Mucosa of stomach (tissue), 1 donor: Measurements from ENCODE around the gene PRODH.
"Not testable (repeated sequence)": the region's sequence is repeated elsewhere in the genome, so short reads cannot be mapped to it uniquely, and the experiment has no call there.

Experiments
- H3K27me3 ChIP-seq: one replicate; pipeline ENCODE4 v1.7.0; 2013; ENCODE audit warnings: mild to moderate bottlenecking, low read length; ENCODE audit not compliant: control insufficient read depth, insufficient read depth
- H3K36me3 ChIP-seq: one replicate; pipeline ENCODE4 v1.7.0; 2013; ENCODE audit warnings: low read length; ENCODE audit not compliant: control insufficient read depth, insufficient read depth
- H3K4me1 ChIP-seq: one replicate; pipeline ENCODE4 v1.7.0; 2013; ENCODE audit warnings: mild to moderate bottlenecking, low read length; ENCODE audit not compliant: control insufficient read depth, insufficient read depth
- H3K4me3 ChIP-seq: one replicate; pipeline ENCODE4 v1.7.0; 2013; ENCODE audit warnings: low read length
- H3K9ac ChIP-seq: one replicate; pipeline ENCODE4 v1.7.0; 2013; ENCODE audit warnings: mild to moderate bottlenecking, low read length, moderate library complexity
- H3K9me3 ChIP-seq: one replicate; pipeline ENCODE4 v1.7.0; 2013; ENCODE audit warnings: mild to moderate bottlenecking, low read length, moderate library complexity; ENCODE audit not compliant: control insufficient read depth
- donor health status: Pancreatic carcinoma.

PRODH gene

GRCh38 chr22:18956121-18956895, 20.2 kb upstream of the PRODH start:
- H3K27me3 ChIP-seq: not testable (repeated sequence)

GRCh38 chr22:18955696-18956095, 19.6 kb upstream of the PRODH start:
- no peaks in the 10 kb centered on the region for H3K9me3 ChIP-seq
- no peaks in the 10 kb centered on the region for H3K36me3 ChIP-seq
- no peak overlapping the region for H3K9ac ChIP-seq
- no peaks in the 10 kb centered on the region for H3K4me1 ChIP-seq
- no peaks in the 10 kb centered on the region for H3K27me3 ChIP-seq
- no peak overlapping the region for H3K4me3 ChIP-seq

More at GRCh38 chr22:18956121-18956895, 20.2 kb upstream of the PRODH start:
- H3K9ac ChIP-seq, H3K4me3 ChIP-seq, H3K4me1 ChIP-seq, H3K9me3 ChIP-seq, H3K36me3 ChIP-seq: not testable (repeated sequence)

- no peaks in the 10 kb centered on the region for H3K36me3 ChIP-seq
- H3K27me3 ChIP-seq: no peaks in the 10 kb centered on the region
- no peak overlapping the region for H3K4me3 ChIP-seq
- no peaks in the 10 kb centered on the region for H3K9me3 ChIP-seq
- H3K4me1 ChIP-seq: no peaks in the 10 kb centered on the region
- H3K9ac ChIP-seq: no peak overlapping the region
Measured at GRCh38 chr22:18954990-18955571, 19.0 kb upstream of the PRODH start.

DNA sequence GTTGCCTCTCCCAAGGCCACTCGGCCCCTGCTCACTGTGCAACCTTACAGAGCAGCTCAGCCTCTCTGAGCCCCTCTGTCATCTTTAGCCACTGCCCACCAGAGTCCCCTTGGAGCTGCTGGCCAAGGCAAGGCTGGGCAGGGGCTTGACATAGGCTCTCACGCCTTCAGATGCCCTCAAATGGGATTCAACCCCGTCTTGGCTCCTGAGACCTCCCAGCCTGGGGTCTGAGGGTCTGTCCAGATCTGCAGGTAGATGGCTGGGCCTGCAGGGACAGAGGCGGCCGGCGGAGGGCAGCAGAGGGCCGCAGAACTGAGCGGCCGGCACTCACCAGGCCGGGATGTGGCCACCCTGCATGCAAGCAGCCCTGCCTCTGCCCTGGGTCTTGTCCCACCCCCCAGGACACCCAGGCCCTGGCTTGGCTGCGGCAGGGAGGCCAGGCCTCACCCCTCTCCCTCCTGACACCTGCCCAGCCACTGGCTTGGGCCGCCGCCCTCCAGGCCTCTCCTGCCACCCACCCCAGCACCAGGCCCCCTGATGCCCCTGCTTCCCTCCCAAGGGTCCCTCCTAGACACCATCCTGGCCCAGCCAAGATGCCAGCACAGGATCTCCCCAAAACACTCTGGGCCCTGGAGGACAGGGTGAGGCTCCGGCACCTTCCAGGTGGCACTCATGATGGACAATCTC, 18.4 kb upstream of the PRODH start:
- H3K4me1 ChIP-seq, H3K9ac ChIP-seq, H3K4me3 ChIP-seq, H3K27me3 ChIP-seq, H3K36me3 ChIP-seq, H3K9me3 ChIP-seq: not testable (repeated sequence)

- not testable (repeated sequence) for H3K27me3 ChIP-seq, H3K9ac ChIP-seq, H3K9me3 ChIP-seq, H3K36me3 ChIP-seq, H3K4me1 ChIP-seq, H3K4me3 ChIP-seq
Measured at GRCh38 chr22:18953128-18953527, 17.0 kb upstream of the PRODH start.

DNA sequence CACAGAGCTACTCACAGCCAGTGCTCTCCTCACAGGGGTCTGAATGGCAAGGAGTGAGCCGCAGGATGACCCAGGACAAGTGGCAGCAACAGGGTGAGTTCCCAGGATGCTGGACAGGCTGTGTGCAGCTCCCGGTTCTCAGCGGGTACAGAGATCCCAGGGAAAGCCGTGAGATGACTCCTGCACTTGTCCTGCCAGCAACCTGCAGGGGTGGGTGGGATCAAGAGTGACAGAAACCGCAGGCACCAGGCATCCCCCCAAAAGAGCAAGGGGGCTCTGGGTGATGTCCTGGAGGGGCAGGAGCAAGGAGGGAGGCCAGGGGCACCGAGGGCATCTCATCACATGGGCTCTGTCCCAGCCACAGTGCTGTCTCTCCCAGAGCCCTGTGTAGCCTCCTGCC, 15.9 kb upstream of the PRODH start:
- Histone ChIP-seq H3K36me3 (no peaks in the 10 kb centered on the region), H3K4me1 (no peaks in the 10 kb centered on the region), H3K4me3 (no peak overlapping the region), H3K9me3 (no peaks in the 10 kb centered on the region), H3K9ac (no peak overlapping the region), H3K27me3 (no peaks in the 10 kb centered on the region)

DNA sequence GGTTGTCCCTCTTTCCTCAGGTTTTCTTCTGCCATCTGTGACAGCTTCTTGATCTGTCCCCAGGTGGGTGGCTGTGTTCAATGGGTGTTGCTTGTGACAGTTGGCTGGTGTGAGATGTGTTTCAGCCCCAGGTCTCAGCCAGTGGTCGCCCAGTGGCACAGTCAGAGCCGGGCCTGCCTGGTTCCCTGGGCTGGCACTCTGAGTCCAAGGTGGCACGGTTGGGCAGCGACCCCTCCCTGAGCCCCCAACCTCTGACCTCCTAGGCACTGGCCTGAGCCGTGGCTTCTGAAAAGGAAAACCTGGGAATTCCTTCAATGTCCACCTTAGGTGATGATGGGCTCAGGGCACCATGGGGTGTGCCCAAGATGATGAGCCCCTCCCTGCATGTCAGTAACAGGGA, 14.0 kb upstream of the PRODH start:
- no peaks in the 10 kb centered on the region for H3K4me1 ChIP-seq
- H3K9me3 ChIP-seq: no peaks in the 10 kb centered on the region
- no peak overlapping the region for H3K9ac ChIP-seq
- no peaks in the 10 kb centered on the region for H3K36me3 ChIP-seq
- H3K4me3 ChIP-seq: no peak overlapping the region
- H3K27me3 ChIP-seq: no peaks in the 10 kb centered on the region

- Histone ChIP-seq H3K9me3 (no peaks in the 10 kb centered on the region), H3K4me3 (no peak overlapping the region), H3K9ac (no peak overlapping the region), H3K36me3 (no peaks in the 10 kb centered on the region), H3K4me1 (no peaks in the 10 kb centered on the region), H3K27me3 (no peaks in the 10 kb centered on the region)
Measured at GRCh38 chr22:18947905-18948304, 11.8 kb upstream of the PRODH start.

GRCh38 chr22:18947105-18947504, 11.0 kb upstream of the PRODH start:
- H3K4me3 ChIP-seq, H3K4me1 ChIP-seq, H3K9me3 ChIP-seq, H3K27me3 ChIP-seq, H3K36me3 ChIP-seq, H3K9ac ChIP-seq: not testable (repeated sequence)

GRCh38 chr22:18938691-18939090, 2.6 kb upstream of the PRODH start:
- not testable (repeated sequence) for H3K4me1 ChIP-seq, H3K27me3 ChIP-seq, H3K9ac ChIP-seq, H3K9me3 ChIP-seq, H3K36me3 ChIP-seq, H3K4me3 ChIP-seq

GRCh38 chr22:18934688-18935087, 1.4 kb downstream of the PRODH start:
- H3K9me3 ChIP-seq, H3K36me3 ChIP-seq, H3K4me1 ChIP-seq, H3K9ac ChIP-seq, H3K27me3 ChIP-seq, H3K4me3 ChIP-seq: not testable (repeated sequence)

GRCh38 chr22:18933914-18934313, 2.2 kb downstream of the PRODH start:
- Histone ChIP-seq H3K36me3 (no peaks in the 10 kb centered on the region), H3K4me3 (no peak overlapping the region), H3K9me3 (no peaks in the 10 kb centered on the region), H3K27me3 (no peaks in the 10 kb centered on the region), H3K4me1 (no peaks in the 10 kb centered on the region), H3K9ac (no peak overlapping the region)
